HG03439 (cell line): ENCODE results near the gene PICALM.
"Not testable (repeated sequence)": the region's sequence is repeated elsewhere in the genome, so short reads cannot be mapped to it uniquely, and the experiment has no call there.

Experiments
- ATAC-seq: cut with Tn5 transposase; IDR thresholded peaks from one replicate; pipeline ENCODE4 v1.9.1; 2021; ENCODE audit warnings: mild to moderate bottlenecking, moderate library complexity; ENCODE audit not compliant: unreplicated experiment

The PICALM gene

GRCh38 chr11:86002431-86002830 lies 66.5 kb downstream of the PICALM start:
- ATAC-seq, result no peak

- no peak for ATAC-seq
These were observed 77.4 kb downstream of the PICALM start for GRCh38 chr11:85991508-85991907.

DNA sequence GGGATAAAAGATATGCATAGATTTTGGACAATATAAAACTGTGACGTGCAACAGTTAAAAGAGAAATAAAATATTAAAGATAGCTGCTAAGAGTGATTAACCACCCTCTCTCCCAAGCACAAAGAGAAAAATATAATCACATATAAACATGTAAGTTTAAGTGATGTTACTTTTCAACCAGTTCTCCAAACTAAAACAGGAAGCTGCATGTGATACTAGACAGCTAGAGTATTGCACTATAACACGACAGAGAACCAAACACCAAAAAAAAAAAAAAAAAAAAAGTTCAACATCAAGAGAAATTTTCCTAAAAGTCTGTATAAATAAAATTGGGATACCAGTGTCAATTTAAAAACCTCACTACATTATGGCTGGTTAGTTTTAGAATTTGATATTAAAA lies 79.1 kb downstream of the PICALM start:
- no peak for ATAC-seq

DNA sequence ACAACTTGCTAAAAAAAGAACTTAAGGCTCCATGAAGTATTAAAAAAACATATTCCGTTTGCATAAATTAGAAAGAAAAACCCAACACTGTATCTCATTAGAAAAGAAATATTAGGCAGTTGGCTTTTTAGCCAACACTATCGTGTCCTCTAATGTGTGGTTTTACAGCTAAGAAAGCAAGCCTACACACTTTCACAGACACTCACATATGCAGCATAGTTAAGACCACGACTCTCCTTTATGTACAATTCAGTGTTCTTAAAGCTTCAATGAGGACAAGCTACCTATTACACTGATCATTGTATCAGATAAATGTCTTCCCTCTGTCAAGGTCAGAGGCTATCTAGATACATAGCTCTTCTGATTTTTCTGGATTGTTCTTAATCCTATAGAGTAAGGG lies 80.1 kb downstream of the PICALM start:
- peak; percentile 47 for ATAC-seq

GRCh38 chr11:85977751-85978160 lies 91.1 kb downstream of the PICALM start:
- ATAC-seq, result no peak

- no peak for ATAC-seq
These were observed 92.4 kb downstream of the PICALM start for GRCh38 chr11:85976525-85976924.

- no peak for ATAC-seq
These were observed 94.8 kb downstream of the PICALM start for GRCh38 chr11:85974122-85974521.

- ATAC-seq, result no peak
These were observed 98.3 kb downstream of the PICALM start for GRCh38 chr11:85970593-85970992.

- no peak for ATAC-seq
These were observed 101.4 kb downstream of the PICALM start for GRCh38 chr11:85967457-85967856.

DNA sequence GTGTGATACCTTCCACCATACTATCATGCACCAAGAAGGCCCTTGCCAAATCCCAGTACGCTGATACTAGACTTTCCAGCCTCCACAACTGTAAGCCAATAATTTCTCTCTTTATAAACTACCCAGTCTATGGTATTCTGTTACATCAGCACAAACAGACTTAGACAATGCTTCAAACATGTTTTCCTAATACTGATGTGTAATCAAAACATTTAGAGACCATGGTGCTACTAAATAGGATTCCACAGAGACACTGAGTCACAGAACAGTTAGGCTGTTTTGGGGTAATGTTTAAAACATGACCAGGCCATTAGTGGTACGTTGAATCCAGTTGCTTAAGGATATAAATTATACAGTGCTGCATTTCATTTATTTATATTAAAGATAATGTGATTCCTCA lies 103.7 kb downstream of the PICALM start:
- no peak for ATAC-seq

DNA sequence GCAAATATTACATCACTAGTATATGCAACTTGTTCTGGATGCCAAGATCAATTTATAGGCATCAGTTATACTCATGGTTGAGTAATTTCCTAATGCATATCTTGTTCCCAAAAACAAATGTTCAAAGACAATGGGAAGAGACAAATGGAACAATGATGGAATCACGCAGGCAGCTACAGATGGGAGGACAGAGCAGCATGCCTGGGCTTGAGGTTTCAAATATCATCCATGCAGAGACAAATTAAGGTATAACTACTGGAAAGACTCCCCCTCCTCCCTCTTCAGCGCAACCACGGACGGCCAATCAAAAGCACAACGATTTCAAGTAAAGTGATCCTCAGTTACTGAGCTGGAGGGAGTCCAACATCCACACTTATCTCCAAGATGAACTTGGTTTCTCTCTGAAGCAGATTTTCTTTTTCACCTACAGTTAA lies 106.9 kb downstream of the PICALM start:
- ATAC-seq, result no peak

- no peak for ATAC-seq
These were observed 107.8 kb downstream of the PICALM start for GRCh38 chr11:85961130-85961529.

- ATAC-seq, result no peak
These were observed 108.2 kb downstream of the PICALM start for GRCh38 chr11:85960678-85961077.

DNA sequence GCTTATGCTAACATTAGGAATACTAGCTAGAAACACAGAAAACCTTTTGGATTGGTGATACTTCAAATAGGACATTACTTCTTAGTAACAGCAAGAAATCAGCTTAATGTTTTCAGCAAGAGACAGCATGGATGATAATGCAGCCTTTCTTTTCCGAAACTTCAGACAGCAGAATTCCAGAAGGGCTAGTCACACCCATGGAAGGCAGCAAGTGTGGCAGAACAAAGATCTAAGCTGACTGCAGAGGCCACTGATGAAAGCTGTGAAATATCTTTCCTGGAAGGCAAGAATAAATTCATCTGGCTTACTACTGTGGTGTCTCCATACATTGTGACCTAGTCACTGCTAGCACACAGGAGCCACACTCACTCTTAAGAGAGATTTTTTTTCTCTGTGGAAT lies 113.4 kb downstream of the PICALM start:
- ATAC-seq, result no peak

- no peak for ATAC-seq
These were observed 115.3 kb downstream of the PICALM start for GRCh38 chr11:85953491-85954143.

- not testable (repeated sequence) for ATAC-seq
These were observed 116.8 kb downstream of the PICALM start for GRCh38 chr11:85952108-85952485.

- ATAC-seq, result no peak
These were observed 117.3 kb downstream of the PICALM start for GRCh38 chr11:85951428-85952107.

DNA sequence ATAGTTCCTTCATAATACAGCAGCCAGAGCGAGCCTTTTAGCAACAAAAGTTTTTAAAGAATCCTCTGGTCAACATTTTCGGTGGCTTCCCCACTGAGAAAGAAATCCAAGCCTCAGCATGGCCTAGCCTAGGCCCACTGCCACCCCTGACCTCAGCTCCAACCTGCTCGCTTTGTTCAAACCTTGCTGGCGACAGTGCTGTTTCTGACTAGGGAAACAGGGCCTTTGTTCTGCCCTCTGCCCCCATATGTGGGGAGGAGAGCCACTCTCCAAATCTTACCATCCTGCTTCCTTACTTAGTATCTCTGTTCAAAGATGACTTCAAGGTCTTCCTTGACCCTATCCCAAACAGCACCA lies 117.9 kb downstream of the PICALM start:
- ATAC-seq, result no peak

- ATAC-seq, result no peak
These were observed 118.4 kb downstream of the PICALM start for GRCh38 chr11:85950317-85951048.

GRCh38 chr11:85949798-85950197 lies 119.1 kb downstream of the PICALM start:
- no peak for ATAC-seq

DNA sequence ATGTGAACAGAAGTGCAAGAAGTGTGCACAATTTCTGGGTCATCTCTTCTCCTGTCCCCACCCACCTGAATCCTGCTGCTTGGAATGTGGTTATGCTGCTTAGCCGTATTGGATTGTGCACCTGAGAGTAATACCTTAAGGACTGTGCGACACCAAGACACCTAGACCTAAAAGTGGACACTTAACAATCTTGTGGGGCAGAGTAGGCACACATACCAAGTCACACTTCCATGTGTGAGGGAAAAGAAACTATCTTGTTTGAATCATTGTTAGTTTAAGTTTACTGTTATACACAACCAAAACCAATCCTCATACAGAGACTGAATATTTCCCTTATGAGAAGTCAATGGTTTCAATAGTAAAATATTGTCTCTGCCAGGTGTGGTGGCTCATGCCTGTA lies 120.0 kb downstream of the PICALM start:
- ATAC-seq, result no peak
